Upper lobe of left lung (tissue), 4 donors: ENCODE results near the gene NCK2.

Source experiments
- CTCF ChIP-seq, 6 experiments: fragments of 450-650 bp in 4 of 6; fragments of 200-600 bp in 2 of 6; sonication (generic) in 2 of 6; IDR thresholded peaks; one replicate each; pipeline ENCODE4 v1.5.1; 2016 to 2019; ENCODE audit warnings: antibody characterized with exemption in 6 of 6
- POLR2A ChIP-seq, 4 donors: fragments of 450-650 bp; IDR thresholded peaks; one replicate each; pipeline ENCODE4 v1.5.1; 2016 to 2017; ENCODE audit warnings: antibody characterized with exemption in 4 of 4, mild to moderate bottlenecking in 2 of 4

- TF ChIP-seq POLR2A (IDR thresholded peaks at IDR 0.05) = no peak
- TF ChIP-seq CTCF (IDR thresholded peaks at IDR 0.05) = no peak
Measured at GRCh38 chr2:105813045-105813315, 68.3 kb downstream of the NCK2 start.
